ENCODE measurements around the gene SRRM4. TPM values are rescaled to one million over a fixed set of nuclear protein-coding genes. Genes with fewer than 3 reads are reported as not detected.

Gene SRRM4
- polyA plus RNA-seq, 1 donor from 2014 or later: 9.9 TPM

DNA sequence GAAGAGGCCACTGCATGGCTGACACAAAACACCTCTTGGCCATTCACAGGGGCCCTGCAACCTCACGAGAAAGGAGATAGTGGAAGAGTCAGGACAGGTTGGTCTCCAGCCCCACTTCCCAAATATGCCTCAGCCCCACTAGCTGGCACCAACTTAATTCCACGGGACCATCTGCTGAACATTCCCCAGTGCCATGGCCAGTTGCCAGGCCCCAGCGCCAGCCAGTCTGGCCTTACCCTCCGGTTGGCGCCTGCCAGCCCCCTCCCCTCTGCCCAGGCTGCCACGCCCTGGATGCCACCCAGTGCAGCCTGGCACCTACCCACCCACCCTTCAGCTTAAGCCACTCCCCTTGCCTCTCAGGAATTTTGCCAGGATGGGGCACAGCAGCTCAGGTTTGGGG, 176.2 kb downstream of the SRRM4 start:
- no peak overlapping the region for H3K4me2 ChIP-seq (ENCODE audit: low read length)
- no peaks in the 10 kb centered on the region for H3K79me2 ChIP-seq (replicated peaks; ENCODE audit: insufficient read depth, low read length)
- H3K9ac ChIP-seq (ENCODE audit: low read length): no peak overlapping the region
- H3F3A ChIP-seq (ENCODE audit: insufficient read depth, low read length, poor library complexity, severe bottlenecking): no peaks in the 10 kb centered on the region
- peaks cover 4% of the 10 kb centered on the region for H3K36me3 ChIP-seq (ENCODE audit: insufficient read depth, low read length)
- no peaks in the 10 kb centered on the region for H3K9me2 ChIP-seq (ENCODE audit: insufficient read depth, low read length)
- H2AFZ ChIP-seq (ENCODE audit: low read depth, low read length): no peak overlapping the region
- H3K4me3 ChIP-seq (ENCODE audit: low read length): no peak overlapping the region
- TF ChIP-seq, protein P1, sequence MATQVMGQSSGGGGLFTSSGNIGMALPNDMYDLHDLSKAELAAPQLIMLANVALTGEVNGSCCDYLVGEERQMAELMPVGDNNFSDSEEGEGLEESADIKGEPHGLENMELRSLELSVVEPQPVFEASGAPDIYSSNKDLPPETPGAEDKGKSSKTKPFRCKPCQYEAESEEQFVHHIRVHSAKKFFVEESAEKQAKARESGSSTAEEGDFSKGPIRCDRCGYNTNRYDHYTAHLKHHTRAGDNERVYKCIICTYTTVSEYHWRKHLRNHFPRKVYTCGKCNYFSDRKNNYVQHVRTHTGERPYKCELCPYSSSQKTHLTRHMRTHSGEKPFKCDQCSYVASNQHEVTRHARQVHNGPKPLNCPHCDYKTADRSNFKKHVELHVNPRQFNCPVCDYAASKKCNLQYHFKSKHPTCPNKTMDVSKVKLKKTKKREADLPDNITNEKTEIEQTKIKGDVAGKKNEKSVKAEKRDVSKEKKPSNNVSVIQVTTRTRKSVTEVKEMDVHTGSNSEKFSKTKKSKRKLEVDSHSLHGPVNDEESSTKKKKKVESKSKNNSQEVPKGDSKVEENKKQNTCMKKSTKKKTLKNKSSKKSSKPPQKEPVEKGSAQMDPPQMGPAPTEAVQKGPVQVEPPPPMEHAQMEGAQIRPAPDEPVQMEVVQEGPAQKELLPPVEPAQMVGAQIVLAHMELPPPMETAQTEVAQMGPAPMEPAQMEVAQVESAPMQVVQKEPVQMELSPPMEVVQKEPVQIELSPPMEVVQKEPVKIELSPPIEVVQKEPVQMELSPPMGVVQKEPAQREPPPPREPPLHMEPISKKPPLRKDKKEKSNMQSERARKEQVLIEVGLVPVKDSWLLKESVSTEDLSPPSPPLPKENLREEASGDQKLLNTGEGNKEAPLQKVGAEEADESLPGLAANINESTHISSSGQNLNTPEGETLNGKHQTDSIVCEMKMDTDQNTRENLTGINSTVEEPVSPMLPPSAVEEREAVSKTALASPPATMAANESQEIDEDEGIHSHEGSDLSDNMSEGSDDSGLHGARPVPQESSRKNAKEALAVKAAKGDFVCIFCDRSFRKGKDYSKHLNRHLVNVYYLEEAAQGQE (IDR thresholded peaks at IDR 0.05; ENCODE audit: borderline replicate concordance): no peak
- TF ChIP-seq SMC3 (conservative IDR thresholded peaks at IDR 0.05; ENCODE audit: poor library complexity) (no peak), RAD21 (conservative IDR thresholded peaks at IDR 0.05) (no peak), EP300 (conservative IDR thresholded peaks at IDR 0.05; ENCODE audit: poor library complexity, severe bottlenecking) (no peak), POLR2AphosphoS5 (IDR thresholded peaks at IDR 0.05) (no peak), EZH2 (IDR thresholded peaks at IDR 0.05; ENCODE audit: borderline replicate concordance, insufficient read depth, low read length, poor library complexity, severe bottlenecking) (no peak), MXI1 (conservative IDR thresholded peaks at IDR 0.05; ENCODE audit: poor library complexity, severe bottlenecking) (no peak), TAF1 (IDR thresholded peaks at IDR 0.05; ENCODE audit: low read depth) (no peak)
- TF ChIP-seq, protein P2, sequence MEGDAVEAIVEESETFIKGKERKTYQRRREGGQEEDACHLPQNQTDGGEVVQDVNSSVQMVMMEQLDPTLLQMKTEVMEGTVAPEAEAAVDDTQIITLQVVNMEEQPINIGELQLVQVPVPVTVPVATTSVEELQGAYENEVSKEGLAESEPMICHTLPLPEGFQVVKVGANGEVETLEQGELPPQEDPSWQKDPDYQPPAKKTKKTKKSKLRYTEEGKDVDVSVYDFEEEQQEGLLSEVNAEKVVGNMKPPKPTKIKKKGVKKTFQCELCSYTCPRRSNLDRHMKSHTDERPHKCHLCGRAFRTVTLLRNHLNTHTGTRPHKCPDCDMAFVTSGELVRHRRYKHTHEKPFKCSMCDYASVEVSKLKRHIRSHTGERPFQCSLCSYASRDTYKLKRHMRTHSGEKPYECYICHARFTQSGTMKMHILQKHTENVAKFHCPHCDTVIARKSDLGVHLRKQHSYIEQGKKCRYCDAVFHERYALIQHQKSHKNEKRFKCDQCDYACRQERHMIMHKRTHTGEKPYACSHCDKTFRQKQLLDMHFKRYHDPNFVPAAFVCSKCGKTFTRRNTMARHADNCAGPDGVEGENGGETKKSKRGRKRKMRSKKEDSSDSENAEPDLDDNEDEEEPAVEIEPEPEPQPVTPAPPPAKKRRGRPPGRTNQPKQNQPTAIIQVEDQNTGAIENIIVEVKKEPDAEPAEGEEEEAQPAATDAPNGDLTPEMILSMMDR (IDR thresholded peaks at IDR 0.05; ENCODE audit: poor library complexity, severe bottlenecking): no peak
- H4K20me1 ChIP-seq (ENCODE audit: insufficient read depth): no peaks in the 10 kb centered on the region
- H3K27me3 ChIP-seq (ENCODE audit: insufficient read depth, low read depth, low read length): no peaks in the 10 kb centered on the region
- no peaks in the 10 kb centered on the region for H3K9me3 ChIP-seq (ENCODE audit: low read length)
- H3K27ac ChIP-seq (ENCODE audit: low read length): no peak overlapping the region

DNA sequence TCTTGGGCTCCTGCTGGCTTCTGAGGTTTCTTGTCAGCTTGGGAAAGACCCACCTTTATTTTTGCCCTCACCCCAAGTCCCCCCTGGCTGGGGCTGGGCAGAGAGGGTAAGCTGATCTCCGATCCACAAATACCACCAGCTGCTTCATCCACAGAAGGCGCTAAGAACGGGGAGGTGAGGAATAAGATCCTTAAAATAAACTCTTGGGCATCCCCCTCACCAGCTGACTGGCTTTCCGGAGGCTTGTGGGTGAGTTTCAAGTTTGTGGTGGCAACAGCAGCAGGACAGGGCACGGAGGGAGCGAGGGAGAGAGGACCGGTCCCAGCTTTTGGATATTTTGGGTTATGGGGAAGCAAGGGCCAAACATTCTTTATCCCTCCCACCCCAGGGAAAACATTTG, 176.6 kb downstream of the SRRM4 start:
- no peaks in the 10 kb centered on the region for H3K9me2 ChIP-seq (ENCODE audit: insufficient read depth, low read length)
- H3K27me3 ChIP-seq (ENCODE audit: insufficient read depth, low read depth, low read length): no peaks in the 10 kb centered on the region
- no peak for TF ChIP-seq EP300 (conservative IDR thresholded peaks at IDR 0.05; ENCODE audit: poor library complexity, severe bottlenecking)
- no peak for TF ChIP-seq POLR2AphosphoS5 (IDR thresholded peaks at IDR 0.05)
- TF ChIP-seq EZH2 (IDR thresholded peaks at IDR 0.05; ENCODE audit: borderline replicate concordance, insufficient read depth, low read length, poor library complexity, severe bottlenecking): no peak
- TF ChIP-seq MXI1 (conservative IDR thresholded peaks at IDR 0.05; ENCODE audit: poor library complexity, severe bottlenecking): no peak
- TF ChIP-seq, protein P2 (IDR thresholded peaks at IDR 0.05; ENCODE audit: poor library complexity, severe bottlenecking): no peak
- no peak for TF ChIP-seq SMC3 (conservative IDR thresholded peaks at IDR 0.05; ENCODE audit: poor library complexity)
- no peak for TF ChIP-seq TAF1 (IDR thresholded peaks at IDR 0.05; ENCODE audit: low read depth)
- TF ChIP-seq, protein P1 (IDR thresholded peaks at IDR 0.05; ENCODE audit: borderline replicate concordance): no peak
- no peak for TF ChIP-seq RAD21 (conservative IDR thresholded peaks at IDR 0.05)
- no peaks in the 10 kb centered on the region for H4K20me1 ChIP-seq (ENCODE audit: insufficient read depth)
- H3K36me3 ChIP-seq (ENCODE audit: insufficient read depth, low read length): peaks cover 4% of the 10 kb centered on the region
- no peak overlapping the region for H3K27ac ChIP-seq (ENCODE audit: low read length)
- no peak overlapping the region for H3K4me3 ChIP-seq (ENCODE audit: low read length)
- H2AFZ ChIP-seq (ENCODE audit: low read depth, low read length): no peak overlapping the region
- no peaks in the 10 kb centered on the region for H3K79me2 ChIP-seq (replicated peaks; ENCODE audit: insufficient read depth, low read length)
- no peaks in the 10 kb centered on the region for H3F3A ChIP-seq (ENCODE audit: insufficient read depth, low read length, poor library complexity, severe bottlenecking)
- no peak overlapping the region for H3K4me2 ChIP-seq (ENCODE audit: low read length)
- no peaks in the 10 kb centered on the region for H3K9me3 ChIP-seq (ENCODE audit: low read length)
- no peak overlapping the region for H3K9ac ChIP-seq (ENCODE audit: low read length)
